H1 (cell line): ENCODE data around the gene DCLRE1B. TPM values are rescaled to one million over a fixed set of nuclear protein-coding genes. Genes with fewer than 3 reads are reported as not detected.

Source experiments
- CTCF ChIA-PET: fragments of 300-600 bp; sonication (Branson Sonifier 250); formaldehyde crosslinking; loops from one replicate; lab custom pipeline; 2021; ENCODE audit not compliant: partially characterized antibody; lab: Charles Lee
- POLR2A ChIA-PET: fragments of 300-600 bp; sonication (Branson Sonifier 250); formaldehyde crosslinking; loops from one replicate; lab custom pipeline; 2021; ENCODE audit warnings: inconsistent platforms; ENCODE audit not compliant: partially characterized antibody; lab: Charles Lee
- DNase-seq, 2 experiments: peaks; one replicate each; pipeline versions ENCODE4 v3.0.0 to v3.0.0-alpha.2; 2010 to 2022; ENCODE audit warnings: low spot score in 2 of 2, low read depth in 1 of 2, mixed read lengths in 1 of 2
- FAIRE-seq: peaks from 2 replicates; lab custom pipeline; 2011; peaks lifted over from hg19 to GRCh38; lab: Jason Lieb, UNC
- H2AFZ ChIP-seq: 2 replicates; pipeline ENCODE4 v1.8.1; 2012; ENCODE audit warnings: low read length, inconsistent platforms
- H2AK5ac ChIP-seq: 2 replicates; pipeline ENCODE4 v1.6.1; 2013; ENCODE audit warnings: low read depth, low read length
- H2BK120ac ChIP-seq: replicated peaks from 2 replicates; pipeline ENCODE3; 2013; ENCODE audit warnings: low read depth, low read length, inconsistent platforms
- H2BK12ac ChIP-seq: 2 replicates; pipeline ENCODE4 v1.6.1; 2013; ENCODE audit warnings: low read depth, low read length
- H2BK15ac ChIP-seq: 2 replicates; pipeline ENCODE4 v1.6.1; 2013; ENCODE audit warnings: low read length
- H2BK20ac ChIP-seq: 2 replicates; pipeline ENCODE4 v1.6.1; 2013; ENCODE audit warnings: low read length
- H2BK5ac ChIP-seq: 2 replicates; pipeline ENCODE4 v1.6.1; 2013; ENCODE audit warnings: low read depth, low read length
- H3K14ac ChIP-seq: 2 replicates; pipeline ENCODE4 v1.6.1; 2013; ENCODE audit warnings: inconsistent platforms; ENCODE audit not compliant: insufficient read length
- H3K18ac ChIP-seq: 2 replicates; pipeline ENCODE4 v1.6.1; 2013; ENCODE audit warnings: low read length; ENCODE audit errors: extremely low read depth
- H3K23ac ChIP-seq: 2 replicates; pipeline ENCODE4 v1.6.1; 2013; ENCODE audit warnings: inconsistent platforms; ENCODE audit not compliant: insufficient read length
- H3K23me2 ChIP-seq: 2 replicates; pipeline ENCODE4 v1.6.1; 2013; ENCODE audit warnings: low read depth, low read length
- H3K27ac ChIP-seq: 2 replicates; pipeline ENCODE4 v1.6.1; 2011; ENCODE audit warnings: low read depth, low read length, inconsistent platforms
- H3K27me3 ChIP-seq, 4 experiments: replicated peaks in 1 of 4; 1 replicate in 1 of 4; 2 replicates in 3 of 4; pipeline versions ENCODE4 v1.6.1 to v1.8.1; 2011 to 2013; ENCODE audit warnings: low read length in 3 of 4, mild to moderate bottlenecking in 3 of 4, inconsistent platforms in 2 of 4, mixed read lengths in 2 of 4, moderate library complexity in 1 of 4; ENCODE audit not compliant: control insufficient read depth in 3 of 4, insufficient read depth in 3 of 4; ENCODE audit errors: extremely low read depth in 1 of 4
- H3K36me3 ChIP-seq, 4 experiments: 2 replicates each; pipeline versions ENCODE4 v1.6.1 to v1.8.1; 2011 to 2013; ENCODE audit warnings: mild to moderate bottlenecking in 4 of 4, low read length in 3 of 4, moderate library complexity in 2 of 4, control low read depth in 1 of 4, inconsistent platforms in 1 of 4; ENCODE audit not compliant: insufficient read depth in 4 of 4, control insufficient read depth in 2 of 4
- H3K4ac ChIP-seq: replicated peaks from 2 replicates; pipeline ENCODE3; 2013; ENCODE audit warnings: low read length, low read depth, mixed read lengths, inconsistent platforms; ENCODE audit not compliant: insufficient read length
- H3K4me1 ChIP-seq, 4 experiments: replicated peaks in 1 of 4; 1 replicate in 1 of 4; 2 replicates in 3 of 4; pipeline versions ENCODE4 v1.6.1 to v1.8.1; 2011 to 2013; ENCODE audit warnings: low read length in 3 of 4, inconsistent platforms in 2 of 4, mixed read lengths in 1 of 4; ENCODE audit not compliant: insufficient read depth in 4 of 4, control insufficient read depth in 3 of 4
- H3K4me2 ChIP-seq, 2 experiments: 2 replicates each; pipeline versions ENCODE4 v1.6.1 to v1.8.1; 2011 to 2013; ENCODE audit warnings: low read depth in 2 of 2, low read length in 2 of 2, control low read depth in 1 of 2, inconsistent platforms in 1 of 2, mild to moderate bottlenecking in 1 of 2; ENCODE audit not compliant: insufficient read depth in 1 of 2
- H3K4me3 ChIP-seq, 4 experiments: fragments of 200-600, 300-600 bp in 1 of 4; sonication (generic), shearing (Covaris generic), sonication (Bioruptor Twin) in 1 of 4; 2 replicates each; pipeline versions ENCODE4 v1.5.1 to v1.8.1; 2011 to 2016; ENCODE audit warnings: low read length in 4 of 4, low read depth in 3 of 4, control low read depth in 2 of 4, inconsistent platforms in 2 of 4, mild to moderate bottlenecking in 2 of 4, mixed read lengths in 1 of 4, moderate library complexity in 1 of 4; ENCODE audit not compliant: insufficient read depth in 2 of 4; ENCODE audit errors: extremely low read depth in 1 of 4
- H3K56ac ChIP-seq: replicated peaks from 2 replicates; pipeline ENCODE3; 2013; ENCODE audit warnings: low read depth, mild to moderate bottlenecking, mixed read lengths, low read length, inconsistent platforms; ENCODE audit not compliant: insufficient read length
- H3K79me1 ChIP-seq: 2 replicates; pipeline ENCODE4 v1.6.1; 2013; ENCODE audit warnings: low read depth, low read length, control low read depth
- H3K79me2 ChIP-seq, 2 experiments: 2 replicates each; pipeline versions ENCODE4 v1.6.1 to v1.8.1; 2012 to 2013; ENCODE audit warnings: low read length in 2 of 2, mild to moderate bottlenecking in 2 of 2, inconsistent platforms in 1 of 2; ENCODE audit not compliant: insufficient read depth in 2 of 2, control insufficient read depth in 1 of 2
- H3K9ac ChIP-seq, 4 experiments: replicated peaks in 1 of 4; 1 replicate in 1 of 4; 2 replicates in 3 of 4; pipeline versions ENCODE4 v1.6.1 to v1.8.1; 2011 to 2013; ENCODE audit warnings: low read depth in 3 of 4, low read length in 3 of 4, control low read depth in 2 of 4, mild to moderate bottlenecking in 2 of 4, moderate library complexity in 2 of 4, inconsistent platforms in 1 of 4; ENCODE audit errors: extremely low read depth in 1 of 4
- H3K9me3 ChIP-seq, 2 experiments: 2 replicates each; pipeline versions ENCODE4 v1.6.1 to v1.8.1; 2012 to 2013; ENCODE audit warnings: mild to moderate bottlenecking in 2 of 2, moderate library complexity in 2 of 2, control low read depth in 1 of 2, inconsistent platforms in 1 of 2, low read depth in 1 of 2, low read length in 1 of 2, mixed read lengths in 1 of 2; ENCODE audit not compliant: insufficient read depth in 2 of 2
- H4K20me1 ChIP-seq, 2 experiments: replicated peaks in 1 of 2; 2 replicates each; pipeline versions ENCODE3 to v1.8.1; 2011 to 2013; ENCODE audit warnings: inconsistent platforms in 2 of 2, low read length in 2 of 2, mild to moderate bottlenecking in 1 of 2; ENCODE audit not compliant: insufficient read depth in 2 of 2, control insufficient read depth in 1 of 2
- H4K5ac ChIP-seq: 2 replicates; pipeline ENCODE4 v1.6.1; 2013; ENCODE audit warnings: low read length, low read depth, mixed read lengths, inconsistent platforms; ENCODE audit not compliant: insufficient read length
- H4K8ac ChIP-seq: 2 replicates; pipeline ENCODE4 v1.8.0; 2013; ENCODE audit warnings: mild to moderate bottlenecking, moderate library complexity, low read length, inconsistent platforms; ENCODE audit not compliant: insufficient read depth; ENCODE audit errors: extremely low read depth
- H4K91ac ChIP-seq: replicated peaks from 2 replicates; pipeline ENCODE3; 2013; ENCODE audit warnings: low read length, mixed read lengths, inconsistent platforms; ENCODE audit not compliant: insufficient read length
- CREB1 ChIP-seq: IDR thresholded peaks from 2 replicates; pipeline ENCODE4 v1.6.1; 2012; ENCODE audit warnings: inconsistent platforms
- JUN ChIP-seq: IDR thresholded peaks from 2 replicates; pipeline ENCODE4 v1.6.1; 2011; ENCODE audit warnings: low read depth, mild to moderate bottlenecking, improper control_type of control experiment, low read length
- KDM4A ChIP-seq: IDR thresholded peaks from one replicate; pipeline ENCODE4 v1.7.1; 2012; ENCODE audit warnings: low read depth, mild to moderate bottlenecking, moderate library complexity, low read length, inconsistent platforms; ENCODE audit not compliant: severe bottlenecking
- POU5F1 ChIP-seq: IDR thresholded peaks from 2 replicates; pipeline ENCODE4 v1.6.1; 2011; ENCODE audit warnings: low read depth, mild to moderate bottlenecking, low read length, moderate library complexity
- RFX5 ChIP-seq: IDR thresholded peaks from 2 replicates; pipeline ENCODE4 v1.6.1; 2011; ENCODE audit warnings: low read depth, low read length, improper control_type of control experiment, borderline replicate concordance
- SP1 ChIP-seq: IDR thresholded peaks from 2 replicates; pipeline ENCODE4 v1.6.1; 2011; ENCODE audit warnings: low read depth, low read length
- SP2 ChIP-seq: IDR thresholded peaks from 2 replicates; pipeline ENCODE4 v1.6.1; 2012; ENCODE audit warnings: mild to moderate bottlenecking, low read length, inconsistent platforms
- SUZ12 ChIP-seq: fragments of 200-600 bp; sonication (generic); IDR thresholded peaks from 2 replicates; pipeline ENCODE4 v1.6.1; 2012; ENCODE audit warnings: mild to moderate bottlenecking, inconsistent platforms, low read length, moderate library complexity, mixed read lengths
- WGBS, 2 experiments: shearing (Covaris generic) in 1 of 2; methylation state at CpG; one replicate each; pipeline versions ENCODE4 v1.1.6 to v1.1.7; 2013 to 2015; ENCODE audit warnings: low lambda C conversion rate in 2 of 2, mixed read lengths in 2 of 2, inconsistent platforms in 1 of 2, low coverage in 1 of 2, missing lambda C conversion rate in 1 of 2; ENCODE audit not compliant: insufficient replicate concordance in 2 of 2, insufficient coverage in 1 of 2, insufficient read length in 1 of 2; ENCODE audit errors: extremely low coverage in 1 of 2, missing lambda C conversion rate in 1 of 2; 5-methylcytosine and 5-hydroxymethylcytosine counted together
- polyA plus RNA-seq, 7 experiments: library from polyadenylated mRNA; depleted of rRNA in 3 of 7; stranded (reverse) in 5 of 7; unstranded in 2 of 7; fragments of >200 nt in 5 of 7; fragments of 200-250 nt in 2 of 7; gene quantifications; 1 replicate in 5 of 7; 2 replicates in 1 of 7; 4 replicates in 1 of 7; pipeline versions ENCODE4 v1.2.1 to v1.2.3, GENCODE V29; 2011 to 2013; ENCODE audit warnings: missing spikeins in 2 of 7, mixed read lengths in 2 of 7
- total RNA-seq: library from RNA; stranded (reverse); fragmentation: NEBNext Ultra II Directional; extraction: Animal tissue kit (Norgen Biotek cat#: 25700); gene quantifications from 2 replicates; pipeline ENCODE4 v1.2.1, GENCODE V29; 2021

DCLRE1B gene
- total and polyA plus RNA-seq, 2 of the 8 experiments (the other 6 are each of a cell fraction or from before 2014, with no cell fraction given): 5.5 to 11.0 TPM

GRCh38 chr1:113881661-113882060, 23.5 kb upstream of the DCLRE1B start:
- Histone ChIP-seq H3K4me2 (no peak overlapping the region), H3K18ac (no peak overlapping the region), H2BK120ac (no peak overlapping the region), H3K9me3 (no peaks in the 10 kb centered on the region), H3K9ac (no peak overlapping the region), H4K5ac (no peak overlapping the region), H3K27ac (no peak overlapping the region), H3K79me1 (no peaks in the 10 kb centered on the region), H2AK5ac (no peak overlapping the region), H2BK15ac (no peak overlapping the region), H2BK20ac (no peak overlapping the region), H3K4ac (no peak overlapping the region), H3K27me3 (no peaks in the 10 kb centered on the region; a peak in 1 of 7 replicates), H4K91ac (no peak overlapping the region), H2AFZ (no peak overlapping the region), H3K23me2 (no peaks in the 10 kb centered on the region), H2BK5ac (no peak overlapping the region), H3K79me2 (no peaks in the 10 kb centered on the region), H4K20me1 (no peaks in the 10 kb centered on the region), H3K56ac (no peak overlapping the region), H3K14ac (no peak overlapping the region), H3K36me3 (no peaks in the 10 kb centered on the region), H4K8ac (no peak overlapping the region), H2BK12ac (no peak overlapping the region), H3K23ac (no peak overlapping the region), H3K4me3 (no peak overlapping the region), H3K4me1 (no peaks in the 10 kb centered on the region)
- DNase-seq (no peak), FAIRE-seq (no peak)
- 90% methylated on average over 2 of the region's 2 CpGs; no CpG with 5 or more reads in 1 of the 2 experiments for WGBS, 2 experiments
- no peak for TF ChIP-seq SP2
- no peak for TF ChIP-seq CREB1
- no peak for TF ChIP-seq KDM4A
- no peak for TF ChIP-seq SUZ12
- no peak for TF ChIP-seq POU5F1
- TF ChIP-seq JUN: no peak
- no peak for TF ChIP-seq RFX5
- no peak for TF ChIP-seq SP1
- CTCF ChIA-PET: interaction anchor here (1.0 to 3.5 kb wide), 5 partner anchors 14 to 49 kb away, joined by 3 to 14 read pairs (median 4); partner anchors contain the start of gene AP4B1
- POLR2A ChIA-PET: interaction anchor here (0.6 kb wide), 1 partner anchor 944 kb away, joined by 3 read pairs; no protein-coding TSS in a partner anchor
